ENCODE results near the gene FAM163B. TPM values are rescaled to one million over a fixed set of nuclear protein-coding genes. Genes with fewer than 3 reads are reported as not detected.

FAM163B gene
- polyA plus RNA-seq, 1 donor (not counting 4 experiments of a cell fraction or from before 2014, with no cell fraction given), result not detected

DNA sequence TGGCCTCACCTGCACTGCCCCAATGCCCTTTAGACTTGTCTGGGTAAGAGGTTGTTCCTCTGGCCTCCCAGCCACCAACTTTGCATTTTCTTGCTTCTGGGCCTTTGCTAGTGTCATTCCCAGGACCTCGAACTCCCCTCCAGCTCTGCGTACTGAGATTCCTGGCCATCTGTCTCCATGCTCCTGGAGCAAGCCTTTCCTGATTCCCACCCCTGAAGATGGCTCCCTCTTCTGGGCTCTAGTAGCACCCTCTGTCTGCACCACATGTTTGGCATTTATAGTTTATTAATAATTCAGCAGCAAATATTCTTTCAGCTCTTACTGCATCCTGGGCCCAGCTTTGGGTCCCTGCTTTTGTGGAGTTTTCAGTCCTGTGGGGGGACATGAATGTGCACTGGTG lies 14.9 kb downstream of the FAM163B start:
- Histone ChIP-seq H3K27me3 (ENCODE audit: control insufficient read depth, extremely low read depth, insufficient read depth, low read length) (no peaks in the 10 kb centered on the region), H3K4me2 (ENCODE audit: control insufficient read depth, extremely low read depth, insufficient read depth, low read depth, low read length) (no peak overlapping the region), H4K20me1 (ENCODE audit: control insufficient read depth, extremely low read depth, insufficient read depth, low read length) (no peaks in the 10 kb centered on the region), H3K4me1 (ENCODE audit: control insufficient read depth, extremely low read depth, insufficient read depth, low read length) (no peaks in the 10 kb centered on the region), H3K9me1 (ENCODE audit: control insufficient read depth, extremely low read depth, insufficient read depth, low read length) (no peaks in the 10 kb centered on the region), H3K4me3 (ENCODE audit: control insufficient read depth in 2 of 3, extremely low read depth in 1 of 3, insufficient read depth in 2 of 3, low read depth in 1 of 3, low read length in 3 of 3) (no peak overlapping the region), H3K9me3 (ENCODE audit: control insufficient read depth, low read depth, low read length) (peaks cover 7% of the 10 kb centered on the region), H3K9ac (ENCODE audit: control insufficient read depth, extremely low read depth, insufficient read depth, low read length) (no peak overlapping the region), H3K36me3 (ENCODE audit: control insufficient read depth in 2 of 2, extremely low read depth in 1 of 2, insufficient read depth in 2 of 2, low read length in 2 of 2) (no peaks in the 10 kb centered on the region), H3K27ac (ENCODE audit: control insufficient read depth, insufficient read depth, low read length) (no peak overlapping the region), H2AFZ (ENCODE audit: control insufficient read depth, low read length) (no peak overlapping the region), H3K79me2 (ENCODE audit: control insufficient read depth, insufficient read depth, low read length) (no peaks in the 10 kb centered on the region)
- DNase-seq (ENCODE audit: low read depth, low spot score), result no peak
- no peak for TF ChIP-seq EZH2 (IDR thresholded peaks at IDR 0.05; ENCODE audit: low read length)
- TF ChIP-seq, protein P1, sequence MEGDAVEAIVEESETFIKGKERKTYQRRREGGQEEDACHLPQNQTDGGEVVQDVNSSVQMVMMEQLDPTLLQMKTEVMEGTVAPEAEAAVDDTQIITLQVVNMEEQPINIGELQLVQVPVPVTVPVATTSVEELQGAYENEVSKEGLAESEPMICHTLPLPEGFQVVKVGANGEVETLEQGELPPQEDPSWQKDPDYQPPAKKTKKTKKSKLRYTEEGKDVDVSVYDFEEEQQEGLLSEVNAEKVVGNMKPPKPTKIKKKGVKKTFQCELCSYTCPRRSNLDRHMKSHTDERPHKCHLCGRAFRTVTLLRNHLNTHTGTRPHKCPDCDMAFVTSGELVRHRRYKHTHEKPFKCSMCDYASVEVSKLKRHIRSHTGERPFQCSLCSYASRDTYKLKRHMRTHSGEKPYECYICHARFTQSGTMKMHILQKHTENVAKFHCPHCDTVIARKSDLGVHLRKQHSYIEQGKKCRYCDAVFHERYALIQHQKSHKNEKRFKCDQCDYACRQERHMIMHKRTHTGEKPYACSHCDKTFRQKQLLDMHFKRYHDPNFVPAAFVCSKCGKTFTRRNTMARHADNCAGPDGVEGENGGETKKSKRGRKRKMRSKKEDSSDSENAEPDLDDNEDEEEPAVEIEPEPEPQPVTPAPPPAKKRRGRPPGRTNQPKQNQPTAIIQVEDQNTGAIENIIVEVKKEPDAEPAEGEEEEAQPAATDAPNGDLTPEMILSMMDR (optimal IDR thresholded peaks at IDR 0.05 in 1 of 3, IDR thresholded peaks at IDR 0.05 in 1 of 3, conservative IDR thresholded peaks at IDR 0.05 in 1 of 3; ENCODE audit: extremely low read depth in 1 of 3, insufficient read depth in 2 of 3, low read length in 3 of 3), result no peak
- dilution Hi-C loops (cut with MboI; ENCODE audit: extremely low pct_ligation_motif_present, low sequenced_read_pairs), result no loop called here
- no peak for FAIRE-seq

DNA sequence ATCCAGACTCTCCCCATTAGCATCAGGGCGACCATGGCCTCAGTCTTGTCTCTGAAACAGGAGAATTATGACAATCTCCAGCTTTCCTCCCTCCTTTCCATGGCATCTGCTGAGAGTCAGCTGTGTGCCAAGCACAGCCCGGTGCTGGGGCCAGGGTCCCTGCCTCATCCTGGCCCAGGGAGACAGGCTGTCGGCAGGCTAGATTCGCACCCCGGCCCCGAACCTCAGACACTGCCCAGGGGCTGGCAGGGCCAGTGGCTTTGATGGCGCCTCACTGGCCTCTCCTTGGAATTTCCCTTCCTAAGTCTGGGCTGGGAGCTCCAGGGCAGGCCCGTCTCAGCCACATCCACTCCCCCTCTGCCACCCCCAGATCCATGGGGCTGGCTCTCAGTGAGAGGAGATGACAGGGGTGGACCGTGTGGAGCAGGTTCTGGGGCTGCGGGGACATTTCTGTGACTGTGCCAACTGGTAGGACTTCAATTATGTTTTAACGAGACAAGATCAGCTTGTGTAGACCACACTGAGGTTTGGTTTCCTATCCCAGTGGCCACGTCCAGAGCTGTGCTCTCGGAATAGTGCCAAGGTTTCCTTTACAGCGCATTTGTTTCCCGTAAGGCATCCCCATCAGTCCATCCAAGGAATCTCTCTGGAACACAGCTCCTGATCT lies 15.5 kb downstream of the FAM163B start:
- Histone ChIP-seq H3K9ac (ENCODE audit: control insufficient read depth, extremely low read depth, insufficient read depth, low read length) (no peak overlapping the region), H3K79me2 (ENCODE audit: control insufficient read depth, insufficient read depth, low read length) (no peaks in the 10 kb centered on the region), H3K27ac (ENCODE audit: control insufficient read depth, insufficient read depth, low read length) (no peak overlapping the region), H3K36me3 (ENCODE audit: control insufficient read depth in 2 of 2, extremely low read depth in 1 of 2, insufficient read depth in 2 of 2, low read length in 2 of 2) (no peaks in the 10 kb centered on the region), H4K20me1 (ENCODE audit: control insufficient read depth, extremely low read depth, insufficient read depth, low read length) (no peaks in the 10 kb centered on the region), H2AFZ (ENCODE audit: control insufficient read depth, low read length) (no peak overlapping the region), H3K4me2 (ENCODE audit: control insufficient read depth, extremely low read depth, insufficient read depth, low read depth, low read length) (no peak overlapping the region), H3K9me1 (ENCODE audit: control insufficient read depth, extremely low read depth, insufficient read depth, low read length) (no peaks in the 10 kb centered on the region), H3K9me3 (ENCODE audit: control insufficient read depth, low read depth, low read length) (peaks cover 3% of the 10 kb centered on the region), H3K27me3 (ENCODE audit: control insufficient read depth, extremely low read depth, insufficient read depth, low read length) (no peaks in the 10 kb centered on the region), H3K4me3 (ENCODE audit: control insufficient read depth in 2 of 3, extremely low read depth in 1 of 3, insufficient read depth in 2 of 3, low read depth in 1 of 3, low read length in 3 of 3) (no peak overlapping the region), H3K4me1 (ENCODE audit: control insufficient read depth, extremely low read depth, insufficient read depth, low read length) (no peaks in the 10 kb centered on the region)
- DNase-seq (ENCODE audit: low read depth, low spot score) (no peak), FAIRE-seq (no peak)
- dilution Hi-C loops (cut with MboI; ENCODE audit: extremely low pct_ligation_motif_present, low sequenced_read_pairs), result no loop called here
- TF ChIP-seq EZH2 (IDR thresholded peaks at IDR 0.05; ENCODE audit: low read length), result no peak
- TF ChIP-seq, protein P1 (optimal IDR thresholded peaks at IDR 0.05 in 1 of 3, IDR thresholded peaks at IDR 0.05 in 1 of 3, conservative IDR thresholded peaks at IDR 0.05 in 1 of 3; ENCODE audit: extremely low read depth in 1 of 3, insufficient read depth in 2 of 3, low read length in 3 of 3), result no peak

Measured in keratinocyte (primary cell).